ENCODE results near the gene PIK3R4. TPM values are rescaled to one million over a fixed set of nuclear protein-coding genes. Genes with fewer than 3 reads are reported as not detected.

Gene PIK3R4
- total RNA-seq, 4 donors from 2014 or later = 20.6 to 54.6 (median 35.8) TPM

- no peak for DNase-seq
- TF ChIP-seq, protein P1, sequence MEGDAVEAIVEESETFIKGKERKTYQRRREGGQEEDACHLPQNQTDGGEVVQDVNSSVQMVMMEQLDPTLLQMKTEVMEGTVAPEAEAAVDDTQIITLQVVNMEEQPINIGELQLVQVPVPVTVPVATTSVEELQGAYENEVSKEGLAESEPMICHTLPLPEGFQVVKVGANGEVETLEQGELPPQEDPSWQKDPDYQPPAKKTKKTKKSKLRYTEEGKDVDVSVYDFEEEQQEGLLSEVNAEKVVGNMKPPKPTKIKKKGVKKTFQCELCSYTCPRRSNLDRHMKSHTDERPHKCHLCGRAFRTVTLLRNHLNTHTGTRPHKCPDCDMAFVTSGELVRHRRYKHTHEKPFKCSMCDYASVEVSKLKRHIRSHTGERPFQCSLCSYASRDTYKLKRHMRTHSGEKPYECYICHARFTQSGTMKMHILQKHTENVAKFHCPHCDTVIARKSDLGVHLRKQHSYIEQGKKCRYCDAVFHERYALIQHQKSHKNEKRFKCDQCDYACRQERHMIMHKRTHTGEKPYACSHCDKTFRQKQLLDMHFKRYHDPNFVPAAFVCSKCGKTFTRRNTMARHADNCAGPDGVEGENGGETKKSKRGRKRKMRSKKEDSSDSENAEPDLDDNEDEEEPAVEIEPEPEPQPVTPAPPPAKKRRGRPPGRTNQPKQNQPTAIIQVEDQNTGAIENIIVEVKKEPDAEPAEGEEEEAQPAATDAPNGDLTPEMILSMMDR (IDR thresholded peaks at IDR 0.05) = no peak
- TF ChIP-seq POLR2A (IDR thresholded peaks at IDR 0.05) = no peak
- Histone ChIP-seq H3K4me3 (no peak overlapping the region), H3K36me3 (no peaks in the 10 kb centered on the region), H3K27me3 (no peaks in the 10 kb centered on the region), H3K27ac (no peak overlapping the region), H3K4me1 (no peaks in the 10 kb centered on the region), H3K9me3 (no peaks in the 10 kb centered on the region)
Measured at GRCh38 chr3:130786306-130786705, 39.7 kb upstream of the PIK3R4 start.

- Histone ChIP-seq H3K9me3 (no peaks in the 10 kb centered on the region), H3K27ac (no peak overlapping the region), H3K27me3 (no peaks in the 10 kb centered on the region), H3K4me1 (no peaks in the 10 kb centered on the region), H3K4me3 (no peak overlapping the region), H3K36me3 (no peaks in the 10 kb centered on the region)
- no peak for DNase-seq
- no peak for TF ChIP-seq POLR2A (IDR thresholded peaks at IDR 0.05)
- TF ChIP-seq, protein P1 (IDR thresholded peaks at IDR 0.05) = no peak
Measured at GRCh38 chr3:130783629-130784028, 37.0 kb upstream of the PIK3R4 start.

DNA sequence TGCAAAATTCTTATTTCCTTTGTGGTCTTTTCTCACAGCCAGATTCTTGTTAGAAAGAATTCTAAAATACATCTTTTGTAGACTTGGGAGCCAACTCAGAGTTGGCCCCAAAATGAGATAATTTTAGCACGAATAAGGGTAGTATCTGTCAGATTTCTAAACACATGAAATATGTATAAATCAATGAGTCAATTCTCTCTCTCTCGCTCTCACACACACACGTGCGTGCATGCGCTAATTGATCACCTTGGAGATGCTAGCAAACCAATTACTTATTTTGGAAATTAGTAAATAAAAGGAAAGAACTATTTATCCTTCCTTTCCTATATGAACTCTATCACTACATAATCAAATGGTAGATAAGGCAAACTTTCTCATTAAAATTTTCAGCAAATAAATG is 32.9 kb upstream of the PIK3R4 start:
- H3K9me3 ChIP-seq = no peaks in the 10 kb centered on the region
- no peak overlapping the region for H3K4me3 ChIP-seq
- no peaks in the 10 kb centered on the region for H3K4me1 ChIP-seq
- H3K27me3 ChIP-seq = no peaks in the 10 kb centered on the region
- no peak overlapping the region for H3K27ac ChIP-seq
- TF ChIP-seq, protein P1 (IDR thresholded peaks at IDR 0.05) = no peak
- no peak for TF ChIP-seq POLR2A (IDR thresholded peaks at IDR 0.05)
- no peaks in the 10 kb centered on the region for H3K36me3 ChIP-seq
- DNase-seq = no peak

GRCh38 chr3:130779031-130779430 is 32.4 kb upstream of the PIK3R4 start:
- H3K36me3 ChIP-seq = no peaks in the 10 kb centered on the region
- no peak overlapping the region for H3K27ac ChIP-seq
- TF ChIP-seq, protein P1 (IDR thresholded peaks at IDR 0.05) = no peak
- TF ChIP-seq POLR2A (IDR thresholded peaks at IDR 0.05) = no peak
- H3K9me3 ChIP-seq = no peaks in the 10 kb centered on the region
- H3K4me1 ChIP-seq = no peaks in the 10 kb centered on the region
- no peaks in the 10 kb centered on the region for H3K27me3 ChIP-seq
- no peak overlapping the region for H3K4me3 ChIP-seq
- DNase-seq = no peak

- Histone ChIP-seq H3K4me3 (no peak overlapping the region), H3K36me3 (no peaks in the 10 kb centered on the region), H3K27ac (no peak overlapping the region), H3K27me3 (no peaks in the 10 kb centered on the region), H3K4me1 (no peaks in the 10 kb centered on the region), H3K9me3 (no peaks in the 10 kb centered on the region)
- TF ChIP-seq POLR2A (IDR thresholded peaks at IDR 0.05) = no peak
- TF ChIP-seq, protein P1 (IDR thresholded peaks at IDR 0.05) = no peak
- DNase-seq = no peak
Measured at GRCh38 chr3:130773366-130773765, 26.7 kb upstream of the PIK3R4 start.

DNA sequence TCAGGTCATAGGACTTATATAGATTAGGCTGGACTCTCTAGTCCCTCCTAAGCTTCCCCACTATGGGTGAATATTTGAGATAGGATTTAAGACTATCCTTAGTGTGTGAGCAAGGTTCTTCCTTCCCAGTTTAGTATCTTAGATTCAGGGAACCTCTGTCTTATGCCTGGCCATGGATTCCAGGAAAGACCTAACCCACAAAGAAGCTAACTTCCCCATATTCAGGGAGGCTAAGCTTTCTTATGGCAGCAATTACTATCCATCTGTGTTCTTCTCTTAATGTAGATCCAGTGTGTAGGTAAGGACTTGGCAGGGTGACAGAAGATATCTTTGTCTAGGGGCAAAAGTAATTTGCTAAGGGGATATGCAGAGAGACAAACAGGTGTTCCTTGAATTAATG is 25.5 kb upstream of the PIK3R4 start:
- Histone ChIP-seq H3K27ac (no peak overlapping the region), H3K4me3 (no peak overlapping the region), H3K4me1 (no peaks in the 10 kb centered on the region), H3K36me3 (no peaks in the 10 kb centered on the region), H3K9me3 (no peaks in the 10 kb centered on the region), H3K27me3 (no peaks in the 10 kb centered on the region)
- DNase-seq = no peak
- TF ChIP-seq POLR2A (IDR thresholded peaks at IDR 0.05) = no peak
- TF ChIP-seq, protein P1 (IDR thresholded peaks at IDR 0.05) = no peak

All from Peyer's patch (tissue), 4 donors.